Muscle layer of duodenum (tissue), 2 donors: ENCODE data around the gene ACTR1B.
"Not testable (repeated sequence)": the region's sequence is repeated elsewhere in the genome, so short reads cannot be mapped to it uniquely, and the experiment has no call there.

Experiments used
- H3K27ac ChIP-seq: one replicate; pipeline ENCODE4 v1.7.0; 2013; ENCODE audit warnings: mild to moderate bottlenecking, low read length
- H3K27me3 ChIP-seq: one replicate; pipeline ENCODE4 v1.7.0; 2013; ENCODE audit warnings: low read depth, mild to moderate bottlenecking, control low read depth, low read length
- H3K36me3 ChIP-seq, 2 donors: one replicate each; pipeline ENCODE4 v1.7.0; 2013; ENCODE audit warnings: low read length in 2 of 2, control low read depth in 1 of 2, mild to moderate bottlenecking in 1 of 2; ENCODE audit not compliant: insufficient read depth in 2 of 2, control insufficient read depth in 1 of 2
- H3K4me1 ChIP-seq, 2 donors: one replicate each; pipeline ENCODE4 v1.7.0; 2013; ENCODE audit warnings: low read length in 2 of 2, mild to moderate bottlenecking in 2 of 2, control low read depth in 1 of 2, moderate library complexity in 1 of 2; ENCODE audit not compliant: insufficient read depth in 2 of 2, control insufficient read depth in 1 of 2
- H3K4me3 ChIP-seq, 2 donors: one replicate each; pipeline ENCODE4 v1.7.0; 2013; ENCODE audit warnings: low read length in 2 of 2, low read depth in 1 of 2, mild to moderate bottlenecking in 1 of 2
- H3K9me3 ChIP-seq, 2 donors: one replicate each; pipeline ENCODE4 v1.7.0; 2013; ENCODE audit warnings: low read length in 2 of 2, control low read depth in 1 of 2, mild to moderate bottlenecking in 1 of 2; ENCODE audit not compliant: control insufficient read depth in 1 of 2
- donor health status: healthy.

The ACTR1B gene

DNA sequence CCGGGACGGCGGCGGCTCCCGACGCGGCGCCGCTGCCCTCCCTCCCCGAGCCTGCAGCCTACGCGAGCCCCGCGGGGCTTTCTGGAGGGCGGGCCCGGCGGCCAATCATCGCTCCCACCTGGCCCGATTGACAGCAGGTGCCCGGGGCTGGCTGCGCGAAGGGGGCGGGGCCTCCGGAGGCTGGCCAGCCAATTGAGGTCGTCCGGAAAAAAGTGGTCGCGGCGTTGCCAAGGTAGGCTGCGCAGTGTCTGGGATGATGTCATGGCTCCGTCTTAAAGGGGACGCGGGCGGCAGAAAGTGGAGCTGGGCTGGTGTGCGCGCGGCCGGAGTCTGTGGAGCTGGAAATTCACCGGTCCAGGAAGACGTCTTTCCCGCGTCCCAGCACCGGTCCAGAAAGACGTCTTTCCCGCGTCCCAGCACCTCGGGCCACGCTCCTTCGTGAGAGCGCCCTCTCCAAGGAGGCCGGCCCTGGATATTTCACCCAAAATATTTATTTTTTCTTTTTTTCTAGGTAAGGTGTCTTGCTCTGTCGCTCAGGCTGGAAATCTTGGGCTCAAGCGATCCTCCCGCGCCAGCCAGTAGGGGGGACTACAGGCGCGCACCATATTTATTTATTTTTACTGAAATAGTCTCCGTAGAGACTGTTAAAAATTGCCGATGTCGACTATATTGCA lies at the start of gene ACTR1B:
ACTR1B (minus strand) TSS at position 83 of the 674 bp plus-strand sequence. CDS start 154 bp downstream, outside the sequence.
- Histone ChIP-seq H3K27me3 (no peaks in the 10 kb centered on the region), H3K4me1 (peaks cover 8 to 31% of the 10 kb centered on the region in 2 donors), H3K36me3 (peaks cover 3 to 15% of the 10 kb centered on the region in 2 donors), H3K27ac (peak within 1 kb of the TSS; percentile 93), H3K9me3 (no peaks in the 10 kb centered on the region), H3K4me3 (peak within 1 kb of the TSS; percentile 77 to 79)

DNA sequence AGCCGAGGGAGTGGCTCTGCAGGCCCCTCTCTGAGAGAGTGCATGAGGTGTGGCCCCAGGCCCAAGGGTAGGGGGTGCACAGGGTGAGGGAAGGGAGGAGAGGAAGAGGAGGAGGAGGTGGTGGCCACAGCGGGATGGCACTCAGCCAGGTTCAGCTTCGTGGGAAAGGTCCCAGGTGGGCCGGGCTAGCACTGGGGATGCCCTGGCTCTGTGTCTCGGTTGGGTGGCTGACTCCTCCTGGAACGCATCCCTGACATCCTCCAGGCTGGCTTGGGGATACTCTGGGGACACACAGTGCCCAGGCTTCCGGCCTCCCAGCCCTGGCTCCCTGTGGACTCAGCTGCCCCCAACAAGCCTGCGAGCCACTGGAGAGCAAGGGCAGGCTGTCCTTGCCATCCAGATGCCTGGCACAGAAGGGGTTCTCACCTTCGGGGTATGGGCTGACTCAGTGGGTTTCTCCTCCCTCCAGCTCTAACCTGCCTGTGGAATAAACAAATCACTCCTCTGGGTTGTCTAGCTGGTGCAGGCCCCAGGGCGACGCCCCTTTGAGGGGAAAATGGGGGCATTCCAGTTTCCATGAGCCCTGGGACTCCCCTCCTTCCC lies 49.0 kb upstream of the ACTR1B start:
- Histone ChIP-seq H3K4me1 (no peaks in the 10 kb centered on the region), H3K36me3 (no peaks in the 10 kb centered on the region), H3K27me3 (no peaks in the 10 kb centered on the region), H3K9me3 (no peaks in the 10 kb centered on the region), H3K4me3 (no peak overlapping the region), H3K27ac (no peak overlapping the region)

DNA sequence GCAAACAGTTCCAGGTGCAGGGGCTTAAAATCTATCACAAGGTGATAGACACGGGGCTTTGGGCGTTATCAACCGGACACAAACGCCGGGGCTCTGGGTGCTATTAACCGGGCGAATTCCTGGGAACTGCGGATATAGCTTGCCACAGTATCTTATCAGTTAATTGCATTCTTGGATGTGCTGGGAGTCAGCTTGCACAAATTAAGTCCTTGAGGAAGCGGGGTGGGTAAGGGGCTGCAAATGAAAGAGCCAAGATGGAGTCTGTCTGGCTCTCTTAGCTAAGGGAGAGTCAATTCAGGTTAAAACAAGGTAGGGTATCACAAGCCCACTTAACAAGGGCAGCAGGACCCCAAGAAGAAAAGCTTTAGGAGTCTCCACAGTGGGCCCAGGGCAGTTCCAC lies 48.3 kb upstream of the ACTR1B start:
- H3K36me3 ChIP-seq, H3K4me3 ChIP-seq, H3K4me1 ChIP-seq, H3K27ac ChIP-seq, H3K9me3 ChIP-seq, H3K27me3 ChIP-seq: not testable (repeated sequence)

DNA sequence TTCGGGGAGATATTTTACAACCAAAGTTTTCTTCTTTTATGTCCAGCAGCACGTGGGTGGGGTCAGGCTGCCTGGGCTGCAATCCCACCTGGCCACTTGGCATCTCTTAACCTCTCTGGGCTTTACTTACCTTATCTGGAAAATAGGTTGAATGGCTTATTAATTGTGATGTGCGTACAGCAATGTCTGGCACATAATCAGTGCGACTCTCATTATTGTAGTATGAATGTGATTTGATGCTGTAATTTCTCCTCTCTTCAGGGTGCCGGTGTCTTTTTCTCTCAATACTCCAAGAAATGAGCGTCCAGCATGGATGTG lies 47.5 kb upstream of the ACTR1B start:
- H3K27ac ChIP-seq: no peak overlapping the region
- no peaks in the 10 kb centered on the region for H3K27me3 ChIP-seq
- H3K9me3 ChIP-seq: no peaks in the 10 kb centered on the region
- no peaks in the 10 kb centered on the region for H3K4me1 ChIP-seq
- no peaks in the 10 kb centered on the region for H3K36me3 ChIP-seq
- no peak overlapping the region for H3K4me3 ChIP-seq

DNA sequence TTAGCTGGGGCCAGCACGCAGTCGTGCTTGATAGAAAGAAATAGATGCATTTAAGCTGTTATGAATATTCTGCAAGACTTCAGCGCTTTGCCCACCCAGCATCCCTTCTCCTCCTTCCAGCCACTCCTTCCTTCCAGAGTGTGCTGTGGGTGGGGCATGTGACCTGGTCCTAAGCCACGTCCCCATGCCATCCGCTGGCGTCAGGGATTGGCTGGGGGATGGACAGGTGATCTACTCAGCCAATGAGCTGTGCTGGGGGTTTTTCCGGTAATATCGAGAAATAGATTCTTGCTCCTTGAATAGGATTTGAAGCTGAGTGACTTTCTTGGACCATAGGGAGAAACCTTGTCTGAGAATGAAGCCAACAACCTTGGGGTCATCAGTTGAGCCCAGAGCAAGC lies 44.8 kb upstream of the ACTR1B start:
- Histone ChIP-seq H3K9me3 (no peaks in the 10 kb centered on the region), H3K27ac (no peak overlapping the region), H3K36me3 (no peaks in the 10 kb centered on the region), H3K4me1 (no peaks in the 10 kb centered on the region), H3K4me3 (no peak overlapping the region), H3K27me3 (no peaks in the 10 kb centered on the region)

DNA sequence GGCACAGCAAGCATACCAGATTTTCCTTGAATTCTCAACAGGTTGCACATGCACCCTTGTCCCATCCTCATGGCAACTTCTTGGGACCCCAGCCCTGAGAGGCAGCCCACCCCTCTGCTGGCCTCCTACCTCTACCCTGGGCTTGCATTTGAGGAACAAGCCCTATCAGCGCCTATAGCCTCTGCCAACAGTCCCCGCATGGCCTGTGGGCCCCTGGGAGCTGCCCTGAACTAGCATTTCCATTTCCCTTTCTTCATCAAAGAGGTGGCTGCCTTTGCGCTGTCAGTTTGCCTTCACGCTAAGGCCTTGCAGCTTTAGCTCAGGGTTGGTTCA lies 44.2 kb upstream of the ACTR1B start:
- Histone ChIP-seq H3K27ac (no peak overlapping the region), H3K9me3 (no peaks in the 10 kb centered on the region), H3K4me3 (no peak overlapping the region), H3K27me3 (no peaks in the 10 kb centered on the region), H3K4me1 (no peaks in the 10 kb centered on the region), H3K36me3 (no peaks in the 10 kb centered on the region)

DNA sequence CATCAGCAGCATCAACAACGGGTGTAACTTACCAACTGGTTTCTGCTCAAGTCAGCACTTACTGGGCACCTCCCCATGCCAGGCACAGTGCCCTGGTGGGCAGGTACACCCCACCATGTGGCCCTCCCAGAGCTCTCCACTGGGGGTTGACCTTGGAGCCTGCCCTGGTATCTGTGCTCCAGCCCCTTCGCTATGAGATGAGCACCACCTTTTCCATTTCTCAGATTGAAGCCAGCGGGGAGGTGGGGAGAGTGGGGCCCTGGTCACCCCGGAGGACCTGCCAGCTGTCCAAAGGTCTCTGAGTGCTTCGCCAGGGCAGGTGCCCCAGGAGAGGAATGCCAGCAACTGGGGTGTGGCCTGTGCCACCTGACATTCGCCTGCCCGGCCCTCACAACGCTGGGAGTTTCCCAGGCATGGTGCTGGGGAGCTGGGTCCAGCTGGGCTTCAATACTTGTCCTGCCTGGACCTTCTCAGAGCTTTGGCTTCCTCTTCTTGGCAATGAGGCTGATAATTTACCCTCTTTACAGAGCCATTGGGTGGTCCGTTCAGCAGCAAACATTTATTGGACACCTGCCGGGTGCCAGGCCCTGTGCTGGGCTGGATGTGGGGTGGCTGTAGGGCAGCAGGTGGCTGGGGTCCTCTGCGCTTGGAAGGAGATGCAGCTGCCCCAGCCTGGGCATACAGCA lies 43.7 kb upstream of the ACTR1B start:
- no peak overlapping the region for H3K4me3 ChIP-seq
- H3K4me1 ChIP-seq: no peaks in the 10 kb centered on the region
- no peaks in the 10 kb centered on the region for H3K27me3 ChIP-seq
- H3K36me3 ChIP-seq: no peaks in the 10 kb centered on the region
- H3K27ac ChIP-seq: no peak overlapping the region
- no peaks in the 10 kb centered on the region for H3K9me3 ChIP-seq

DNA sequence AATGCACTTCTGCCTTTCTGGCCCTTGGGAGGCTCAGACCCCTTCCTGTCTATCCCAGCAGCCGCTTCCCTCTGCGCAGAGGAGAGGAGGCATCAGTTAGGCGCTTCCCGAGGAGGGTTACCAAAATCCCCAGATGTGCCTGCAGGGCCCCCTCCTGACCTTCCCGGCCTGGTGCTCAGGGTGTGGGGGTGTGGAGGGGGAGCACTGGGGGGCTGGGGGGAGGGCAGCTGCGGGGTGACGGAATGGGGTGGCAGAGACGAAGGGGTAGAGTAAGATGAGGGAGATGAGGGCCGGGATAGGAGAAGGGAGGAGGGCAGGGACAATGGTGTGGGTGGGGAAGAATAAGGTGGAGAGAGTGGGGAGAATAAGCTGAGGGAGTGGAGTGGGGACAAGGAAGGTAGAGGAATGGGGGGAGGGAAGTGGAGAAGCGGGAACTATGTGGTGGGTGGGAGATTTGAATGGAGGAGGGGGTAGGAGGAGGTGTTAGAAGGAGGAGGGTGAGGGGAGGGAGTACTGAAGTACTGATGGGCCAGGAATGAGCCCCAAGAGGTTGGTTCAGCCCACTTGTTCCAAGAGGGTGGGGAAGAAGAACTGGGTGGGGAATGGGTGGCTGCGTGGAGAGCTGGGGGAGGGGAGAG lies 43.0 kb upstream of the ACTR1B start:
- Histone ChIP-seq H3K4me3 (no peak overlapping the region), H3K27ac (no peak overlapping the region), H3K36me3 (no peaks in the 10 kb centered on the region), H3K4me1 (no peaks in the 10 kb centered on the region), H3K27me3 (no peaks in the 10 kb centered on the region), H3K9me3 (no peaks in the 10 kb centered on the region)

DNA sequence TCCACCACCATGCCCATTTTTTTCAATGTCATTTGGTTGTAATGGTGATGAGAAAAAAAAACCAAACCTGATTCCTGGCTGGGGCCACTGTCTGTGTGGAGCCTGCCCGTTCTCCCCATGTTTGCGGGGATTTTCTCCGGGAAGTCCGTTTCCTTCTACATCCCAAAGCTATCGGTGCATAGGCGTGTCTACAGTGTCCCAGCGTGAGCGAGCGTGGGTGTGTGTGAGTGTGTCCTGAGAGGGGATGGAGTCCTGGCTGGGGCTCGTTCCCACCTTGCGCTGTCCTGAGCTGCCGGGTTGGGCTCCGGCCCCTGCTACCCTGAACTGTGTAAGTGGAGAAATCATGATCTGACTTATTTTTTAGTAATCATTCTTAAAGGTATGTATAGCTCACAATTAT lies 42.3 kb upstream of the ACTR1B start:
- no peaks in the 10 kb centered on the region for H3K9me3 ChIP-seq
- H3K4me3 ChIP-seq: no peak overlapping the region
- no peaks in the 10 kb centered on the region for H3K36me3 ChIP-seq
- H3K27ac ChIP-seq: no peak overlapping the region
- no peaks in the 10 kb centered on the region for H3K4me1 ChIP-seq
- H3K27me3 ChIP-seq: no peaks in the 10 kb centered on the region

DNA sequence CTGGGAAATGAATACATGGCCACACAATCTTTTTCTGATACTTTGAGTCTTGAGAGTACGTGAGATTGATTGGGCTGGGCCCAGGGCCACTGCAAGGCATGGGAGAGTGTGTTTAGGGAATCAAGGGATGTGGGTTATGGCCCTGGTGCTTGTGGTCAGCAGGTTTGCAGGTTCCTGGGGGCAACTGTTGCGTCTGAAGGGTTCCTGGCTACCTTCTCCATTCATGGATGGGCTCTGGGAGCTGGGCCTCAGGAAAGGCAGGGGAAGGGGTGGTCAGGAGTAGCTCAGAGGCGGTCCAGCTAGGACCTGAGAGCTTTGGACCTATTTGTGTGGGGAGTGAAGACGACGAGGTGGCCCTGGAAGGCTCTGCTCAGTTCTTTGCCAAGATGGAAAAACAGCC lies 41.1 kb upstream of the ACTR1B start:
- H3K4me1 ChIP-seq: no peaks in the 10 kb centered on the region
- no peak overlapping the region for H3K27ac ChIP-seq
- H3K27me3 ChIP-seq: no peaks in the 10 kb centered on the region
- H3K9me3 ChIP-seq: no peaks in the 10 kb centered on the region
- H3K4me3 ChIP-seq: no peak overlapping the region
- H3K36me3 ChIP-seq: no peaks in the 10 kb centered on the region

DNA sequence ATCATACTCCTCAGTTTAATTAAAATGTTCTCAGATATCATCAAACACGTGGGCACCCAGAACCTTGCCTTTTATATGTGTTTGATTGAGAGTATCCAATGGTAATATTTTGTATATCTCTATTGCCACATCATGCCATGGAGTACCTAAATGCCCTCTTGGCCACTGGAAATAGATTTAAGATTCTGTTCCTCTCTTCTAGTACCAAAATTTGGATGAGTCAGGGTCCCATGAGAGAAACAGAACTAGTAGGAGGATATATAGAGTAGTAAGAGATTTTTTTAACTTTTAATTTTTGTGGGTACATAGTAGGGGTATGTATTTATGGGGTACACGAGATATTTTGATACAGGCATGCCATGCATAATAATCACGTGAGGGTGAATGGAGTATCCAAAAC lies 39.9 kb upstream of the ACTR1B start:
- H3K9me3 ChIP-seq: no peaks in the 10 kb centered on the region
- no peaks in the 10 kb centered on the region for H3K4me1 ChIP-seq
- no peak overlapping the region for H3K27ac ChIP-seq
- no peak overlapping the region for H3K4me3 ChIP-seq
- no peaks in the 10 kb centered on the region for H3K27me3 ChIP-seq
- no peaks in the 10 kb centered on the region for H3K36me3 ChIP-seq
